Adipose tissue (tissue), 3 donors: Measurements from ENCODE around the gene ASIC4. TPM values are rescaled to one million over a fixed set of nuclear protein-coding genes. Genes with fewer than 3 reads are reported as not detected.

Source experiments
- H3K27ac ChIP-seq: one replicate; pipeline ENCODE4 v1.5.1; 2013; ENCODE audit warnings: low read depth, low read length
- WGBS, 3 donors: extraction: QIAGEN DNeasy Blood & Tissue Kit; methylation state at CpG; one replicate each; pipeline ENCODE4 v1.1.7; 2013; 5-methylcytosine and 5-hydroxymethylcytosine counted together
- polyA plus RNA-seq, 3 donors: library from polyadenylated mRNA; stranded (reverse); fragments of 200-250 nt; gene quantifications; one replicate each; pipeline ENCODE4 v1.2.3, GENCODE V29; 2013
- donor health status: healthy with polysubstance abuse.
- donor health status: Bipolar disorder and iron deficiency.
- donor health status: healthy.

The ASIC4 gene
- polyA plus RNA-seq, 3 donors = 0.02 to 0.11 TPM; not detected in 1

DNA sequence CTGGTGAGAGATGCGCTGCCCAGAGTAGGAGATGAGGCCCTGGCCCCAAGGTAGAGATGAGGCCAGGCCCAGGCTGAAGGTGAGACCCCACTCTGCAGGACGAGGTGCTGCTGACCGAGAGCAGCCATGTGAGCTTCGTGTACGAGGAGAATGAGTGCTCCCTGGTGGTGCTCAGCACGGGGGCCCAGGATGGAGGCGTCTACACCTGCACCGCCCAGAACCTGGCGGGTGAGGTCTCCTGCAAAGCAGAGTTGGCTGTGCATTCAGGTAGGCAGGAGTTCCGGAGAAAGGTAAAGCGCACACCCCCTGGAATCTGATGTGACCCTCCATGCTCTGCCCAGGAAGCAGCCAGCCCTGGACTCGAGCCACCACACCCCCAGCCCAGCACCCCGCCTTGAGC, 37.1 kb upstream of the ASIC4 start:
- no peak overlapping the region for H3K27ac ChIP-seq
- WGBS, 3 donors = 76 to 85% (median 83%) methylated on average over 12 to 13 of the region's 13 CpGs

GRCh38 chr2:219477815-219478214, 36.5 kb upstream of the ASIC4 start:
- H3K27ac ChIP-seq = no peak overlapping the region
- WGBS, 3 donors = 60 to 77% (median 76%) methylated on average over 15 of the region's 15 CpGs

GRCh38 chr2:219478916-219479315, 35.4 kb upstream of the ASIC4 start:
- no peak overlapping the region for H3K27ac ChIP-seq
- 65 to 86% (median 84%) methylated on average over 8 of the region's 8 CpGs for WGBS, 3 donors

- no peak overlapping the region for H3K27ac ChIP-seq
- WGBS, 3 donors = 77 to 91% (median 87%) methylated on average over 8 of the region's 8 CpGs
Observed at GRCh38 chr2:219480004-219480403, 34.3 kb upstream of the ASIC4 start.

- WGBS, 3 donors = 70 to 75% (median 71%) methylated on average over 17 of the region's 17 CpGs
- no peak overlapping the region for H3K27ac ChIP-seq
Observed at GRCh38 chr2:219482674-219483405, 31.4 kb upstream of the ASIC4 start.

DNA sequence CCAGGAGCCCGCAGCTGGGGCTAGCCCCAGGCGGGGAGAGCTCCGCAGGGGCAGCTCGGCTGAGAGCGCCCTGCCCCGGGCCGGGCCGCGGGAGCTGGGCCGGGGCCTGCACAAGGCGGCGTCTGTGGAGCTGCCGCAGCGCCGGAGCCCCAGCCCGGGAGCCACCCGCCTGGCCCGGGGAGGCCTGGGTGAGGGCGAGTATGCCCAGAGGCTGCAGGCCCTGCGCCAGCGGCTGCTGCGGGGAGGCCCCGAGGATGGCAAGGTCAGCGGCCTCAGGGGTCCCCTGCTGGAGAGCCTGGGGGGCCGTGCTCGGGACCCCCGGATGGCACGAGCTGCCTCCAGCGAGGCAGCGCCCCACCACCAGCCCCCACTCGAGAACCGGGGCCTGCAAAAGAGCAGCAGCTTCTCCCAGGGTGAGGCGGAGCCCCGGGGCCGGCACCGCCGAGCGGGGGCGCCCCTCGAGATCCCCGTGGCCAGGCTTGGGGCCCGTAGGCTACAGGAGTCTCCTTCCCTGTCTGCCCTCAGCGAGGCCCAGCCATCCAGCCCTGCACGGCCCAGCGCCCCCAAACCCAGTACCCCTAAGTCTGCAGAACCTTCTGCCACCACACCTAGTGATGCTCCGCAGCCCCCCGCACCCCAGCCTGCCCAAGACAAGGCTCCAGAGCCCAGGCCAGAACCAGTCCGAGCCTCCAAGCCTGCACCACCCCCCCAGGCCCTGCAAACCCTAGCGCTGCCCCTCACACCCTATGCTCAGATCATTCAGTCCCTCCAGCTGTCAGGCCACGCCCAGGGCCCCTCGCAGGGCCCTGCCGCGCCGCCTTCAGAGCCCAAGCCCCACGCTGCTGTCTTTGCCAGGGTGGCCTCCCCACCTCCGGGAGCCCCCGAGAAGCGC, 30.6 kb upstream of the ASIC4 start:
- 17 to 31% (median 31%) methylated on average over 47 to 58 of the region's 58 CpGs for WGBS, 3 donors
- H3K27ac ChIP-seq = no peak overlapping the region

GRCh38 chr2:219484343-219485200, 29.7 kb upstream of the ASIC4 start:
- H3K27ac ChIP-seq = no peak overlapping the region
- 3 to 8% (median 4%) methylated on average over 51 to 89 of the region's 89 CpGs for WGBS, 3 donors

- 64 to 83% (median 80%) methylated on average over 11 to 12 of the region's 12 CpGs for WGBS, 3 donors
- no peak overlapping the region for H3K27ac ChIP-seq
Observed at GRCh38 chr2:219485201-219485580, 29.1 kb upstream of the ASIC4 start.

DNA sequence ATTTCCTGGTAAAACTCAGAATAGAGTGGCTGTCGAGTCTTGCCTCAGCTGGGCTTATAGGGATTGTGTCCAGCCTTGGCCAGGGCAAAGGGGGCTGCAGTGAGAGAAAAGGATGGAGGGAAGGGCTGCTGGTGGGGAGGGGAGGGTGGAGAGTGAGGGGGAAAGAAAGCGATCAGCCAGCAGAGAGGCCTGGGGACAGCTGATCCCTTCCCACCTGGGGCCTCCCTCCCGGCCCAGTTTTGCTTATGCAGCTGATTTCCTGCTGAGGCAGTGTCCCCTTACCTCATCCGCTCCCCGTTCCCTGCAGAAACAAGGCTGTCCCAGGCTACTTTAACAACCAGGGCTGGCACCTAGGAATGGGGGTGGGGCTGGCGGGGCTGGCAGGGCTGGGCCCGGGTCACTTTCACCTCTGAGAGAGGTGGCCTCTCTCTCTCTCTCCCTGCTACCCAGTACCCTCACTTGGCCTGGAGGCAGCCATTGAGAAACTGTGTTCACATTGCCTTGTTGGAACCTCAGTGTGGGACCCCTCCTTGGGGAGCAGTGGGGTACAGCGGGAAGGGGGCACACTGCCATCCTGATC, 27.8 kb upstream of the ASIC4 start:
- H3K27ac ChIP-seq = no peak overlapping the region

DNA sequence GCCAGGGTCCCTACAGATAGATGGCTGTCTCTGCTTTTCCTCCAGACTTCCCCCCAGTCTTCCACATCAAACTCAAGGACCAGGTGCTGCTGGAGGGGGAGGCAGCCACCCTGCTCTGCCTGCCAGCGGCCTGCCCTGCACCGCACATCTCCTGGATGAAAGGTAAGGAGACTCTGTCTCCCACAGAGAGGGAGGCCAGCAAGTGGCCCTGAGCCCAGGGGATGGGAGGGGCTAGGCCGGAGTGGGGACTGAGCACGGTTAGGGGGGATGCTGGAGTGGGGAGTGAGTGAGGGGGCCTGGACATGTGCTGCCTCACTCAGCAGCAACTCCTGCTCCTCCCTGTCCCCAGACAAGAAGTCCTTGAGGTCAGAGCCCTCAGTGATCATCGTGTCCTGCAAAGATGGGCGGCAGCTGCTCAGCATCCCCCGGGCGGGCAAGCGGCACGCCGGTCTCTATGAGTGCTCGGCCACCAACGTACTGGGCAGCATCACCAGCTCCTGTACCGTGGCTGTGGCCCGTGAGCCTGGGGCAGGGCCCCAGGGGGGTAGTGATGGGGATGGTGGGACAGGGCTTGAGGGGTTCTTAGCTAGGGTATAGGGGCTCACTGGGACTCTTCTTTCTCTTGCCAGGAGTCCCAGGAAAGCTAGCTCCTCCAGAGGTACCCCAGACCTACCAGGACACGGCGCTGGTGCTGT, 26.0 kb upstream of the ASIC4 start:
- H3K27ac ChIP-seq = no peak overlapping the region
- 83 to 95% (median 89%) methylated on average over 10 to 17 of the region's 17 CpGs for WGBS, 3 donors

More for the DNA sequence above, 27.8 kb upstream of the ASIC4 start:
- WGBS, 3 donors = 62 to 74% (median 63%) methylated on average over 8 of the region's 8 CpGs

DNA sequence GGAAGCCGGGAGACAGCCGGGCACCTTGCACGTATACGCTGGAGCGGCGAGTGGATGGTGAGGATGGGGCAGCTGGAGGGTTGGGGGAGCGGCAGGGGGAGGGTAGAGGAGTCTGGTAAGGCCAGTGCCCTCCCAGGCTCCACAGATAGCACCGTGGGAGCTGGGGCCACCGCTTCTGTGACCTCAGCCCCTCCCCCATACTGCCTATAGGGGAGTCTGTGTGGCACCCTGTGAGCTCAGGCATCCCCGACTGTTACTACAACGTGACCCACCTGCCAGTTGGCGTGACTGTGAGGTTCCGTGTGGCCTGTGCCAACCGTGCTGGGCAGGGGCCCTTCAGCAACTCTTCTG, 25.5 kb upstream of the ASIC4 start:
- H3K27ac ChIP-seq = no peak overlapping the region
- WGBS, 3 donors = 85 to 90% (median 87%) methylated on average over 14 of the region's 14 CpGs

DNA sequence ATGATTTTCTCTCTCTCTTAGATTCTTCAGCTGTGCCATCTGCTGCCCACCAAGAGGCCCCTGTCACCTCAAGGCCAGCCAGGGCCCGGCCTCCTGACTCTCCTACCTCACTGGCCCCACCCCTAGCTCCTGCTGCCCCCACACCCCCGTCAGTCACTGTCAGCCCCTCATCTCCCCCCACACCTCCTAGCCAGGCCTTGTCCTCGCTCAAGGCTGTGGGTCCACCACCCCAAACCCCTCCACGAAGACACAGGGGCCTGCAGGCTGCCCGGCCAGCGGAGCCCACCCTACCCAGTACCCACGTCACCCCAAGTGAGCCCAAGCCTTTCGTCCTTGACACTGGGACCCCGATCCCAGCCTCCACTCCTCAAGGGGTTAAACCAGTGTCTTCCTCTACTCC, 25.0 kb upstream of the ASIC4 start:
- 76 to 94% (median 84%) methylated on average over 8 to 9 of the region's 9 CpGs for WGBS, 3 donors
- no peak overlapping the region for H3K27ac ChIP-seq

DNA sequence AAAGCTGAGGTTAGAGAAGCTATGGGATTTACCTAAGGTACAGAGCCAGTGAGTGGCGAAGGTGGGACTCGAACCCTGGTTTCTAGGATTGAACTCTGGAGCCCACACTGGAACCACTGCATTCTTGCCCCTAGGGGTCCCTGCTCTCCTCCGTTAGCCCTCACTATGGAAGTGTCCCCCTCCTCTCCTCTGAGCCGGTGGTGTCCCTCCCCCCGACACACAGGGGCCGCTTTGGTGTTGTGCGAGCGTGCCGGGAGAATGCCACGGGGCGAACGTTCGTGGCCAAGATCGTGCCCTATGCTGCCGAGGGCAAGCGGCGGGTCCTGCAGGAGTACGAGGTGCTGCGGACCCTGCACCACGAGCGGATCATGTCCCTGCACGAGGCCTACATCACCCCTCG, 24.1 kb upstream of the ASIC4 start:
- no peak overlapping the region for H3K27ac ChIP-seq
- 85 to 91% (median 88%) methylated on average over 23 of the region's 23 CpGs for WGBS, 3 donors

GRCh38 chr2:219490600-219491130, 23.6 kb upstream of the ASIC4 start:
- WGBS, 3 donors = 85 to 94% (median 87%) methylated on average over 10 of the region's 10 CpGs

GRCh38 chr2:219491278-219491963, 22.9 kb upstream of the ASIC4 start:
- WGBS, 3 donors = 72 to 81% (median 79%) methylated on average over 13 to 14 of the region's 14 CpGs
- H3K27ac ChIP-seq = no peak overlapping the region

More at GRCh38 chr2:219490600-219491130, 23.6 kb upstream of the ASIC4 start:
- H3K27ac ChIP-seq = no peak overlapping the region

- WGBS, 3 donors = 63 to 72% (median 66%) methylated on average over 20 of the region's 20 CpGs
- H3K27ac ChIP-seq = no peak overlapping the region
Observed at GRCh38 chr2:219492575-219492974, 21.7 kb upstream of the ASIC4 start.

DNA sequence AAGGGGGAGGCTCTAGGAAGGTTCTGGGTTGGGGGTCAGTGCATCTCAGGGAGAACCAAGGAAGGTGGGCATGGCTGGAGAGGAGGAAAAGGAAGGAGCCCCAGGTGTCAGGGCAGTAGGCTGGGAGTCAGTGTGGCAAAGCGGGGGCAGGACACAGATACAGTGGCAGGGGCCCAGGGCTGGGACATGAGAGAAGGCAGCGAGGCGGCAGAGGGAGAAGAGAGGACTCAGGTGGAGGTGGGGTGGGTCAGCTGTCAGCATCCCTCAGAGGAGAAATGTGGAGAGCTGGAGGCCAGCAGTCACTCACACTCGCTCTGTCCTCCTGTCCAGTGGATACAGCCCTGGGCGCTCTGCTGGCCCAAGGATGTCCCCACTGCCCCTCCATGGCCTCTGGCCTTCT, 21.2 kb upstream of the ASIC4 start:
- H3K27ac ChIP-seq = no peak overlapping the region
- 90 to 94% (median 93%) methylated on average over 5 of the region's 5 CpGs for WGBS, 3 donors
